Mucosa of rectum (tissue), 2 donors: ENCODE data around the gene SHOC2.

Experiments used
- H3K27ac ChIP-seq, 2 donors: one replicate each; pipeline ENCODE4 v1.7.0; 2013; ENCODE audit warnings: inconsistent platforms in 2 of 2, low read depth in 2 of 2, low read length in 2 of 2
- H3K27me3 ChIP-seq, 2 donors: one replicate each; pipeline ENCODE4 v1.7.0; 2013; ENCODE audit warnings: low read length in 2 of 2; ENCODE audit not compliant: control insufficient read depth in 2 of 2, insufficient read depth in 2 of 2
- H3K36me3 ChIP-seq, 2 donors: one replicate each; pipeline ENCODE4 v1.7.0; 2013; ENCODE audit warnings: low read length in 2 of 2; ENCODE audit not compliant: control insufficient read depth in 2 of 2, insufficient read depth in 2 of 2
- H3K4me1 ChIP-seq, 2 donors: one replicate each; pipeline ENCODE4 v1.7.0; 2013; ENCODE audit warnings: low read length in 2 of 2, mild to moderate bottlenecking in 1 of 2; ENCODE audit not compliant: control insufficient read depth in 2 of 2, insufficient read depth in 2 of 2
- H3K4me3 ChIP-seq, 2 donors: one replicate each; pipeline ENCODE4 v1.7.0; 2013; ENCODE audit warnings: low read length in 2 of 2
- H3K9ac ChIP-seq, 2 donors: one replicate each; pipeline ENCODE4 v1.7.0; 2013; ENCODE audit warnings: low read length in 2 of 2, low read depth in 1 of 2, mild to moderate bottlenecking in 1 of 2
- H3K9me3 ChIP-seq, 2 donors: one replicate each; pipeline ENCODE4 v1.7.0; 2013; ENCODE audit warnings: low read length in 2 of 2; ENCODE audit not compliant: control insufficient read depth in 2 of 2
- donor health status: healthy.
- donor health status: Normal muscosa, but diverticular disease.

The SHOC2 gene

DNA sequence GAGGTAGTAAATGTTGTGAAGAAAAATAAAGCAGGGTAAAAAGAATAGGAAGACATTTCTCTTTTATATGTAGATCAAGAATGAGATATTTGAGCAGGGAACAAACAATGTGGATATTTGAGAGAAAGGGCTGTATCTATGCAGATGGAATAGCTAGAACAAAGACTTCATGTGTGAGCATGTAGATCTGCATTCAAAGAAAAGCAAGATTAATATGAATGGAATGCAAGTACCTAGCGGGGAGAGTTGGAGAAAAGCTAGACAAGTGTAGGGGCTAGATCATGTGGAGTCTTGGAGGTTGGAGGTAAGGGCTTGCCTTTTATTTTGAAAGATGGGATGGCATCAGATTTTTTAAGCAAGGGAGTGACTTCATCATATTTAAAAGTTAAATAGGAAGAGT, 27.1 kb downstream of the SHOC2 start:
- no peak overlapping the region for H3K27ac ChIP-seq
- peaks cover 1 to 7% of the 10 kb centered on the region in 2 donors for H3K36me3 ChIP-seq
- H3K9ac ChIP-seq: no peak overlapping the region
- H3K4me3 ChIP-seq: no peak overlapping the region
- no peaks in the 10 kb centered on the region for H3K9me3 ChIP-seq
- H3K27me3 ChIP-seq: no peaks in the 10 kb centered on the region
- no peaks in the 10 kb centered on the region for H3K4me1 ChIP-seq

DNA sequence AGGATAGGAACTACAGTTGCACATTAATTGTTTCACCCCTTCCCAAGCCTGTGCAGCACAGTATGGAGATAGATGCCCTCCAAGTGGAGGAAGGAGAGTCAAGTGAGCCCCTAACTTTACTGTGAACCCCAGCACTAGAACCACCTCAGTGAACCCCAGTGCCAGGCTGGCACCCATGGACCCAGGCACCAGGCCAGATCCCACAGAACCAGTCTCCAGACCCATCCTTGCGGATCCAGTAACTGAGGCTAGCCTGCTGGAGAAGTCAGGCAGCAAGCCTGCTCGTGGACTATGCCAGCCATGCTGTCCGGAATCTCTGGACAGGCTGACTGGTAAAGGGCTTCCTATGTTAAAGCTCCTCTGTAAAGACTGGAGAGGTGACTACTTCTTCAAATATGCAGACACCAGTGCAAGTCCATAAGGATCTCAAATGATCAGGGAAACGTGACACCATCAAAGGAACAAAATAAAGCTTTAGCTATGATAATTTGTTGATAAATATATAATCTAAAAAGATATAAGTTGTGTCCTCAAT, 27.7 kb downstream of the SHOC2 start:
- Histone ChIP-seq H3K36me3 (peaks cover 1 to 7% of the 10 kb centered on the region in 2 donors), H3K27me3 (no peaks in the 10 kb centered on the region), H3K9me3 (no peaks in the 10 kb centered on the region), H3K4me1 (no peaks in the 10 kb centered on the region), H3K9ac (no peak overlapping the region), H3K27ac (no peak overlapping the region), H3K4me3 (no peak overlapping the region)

DNA sequence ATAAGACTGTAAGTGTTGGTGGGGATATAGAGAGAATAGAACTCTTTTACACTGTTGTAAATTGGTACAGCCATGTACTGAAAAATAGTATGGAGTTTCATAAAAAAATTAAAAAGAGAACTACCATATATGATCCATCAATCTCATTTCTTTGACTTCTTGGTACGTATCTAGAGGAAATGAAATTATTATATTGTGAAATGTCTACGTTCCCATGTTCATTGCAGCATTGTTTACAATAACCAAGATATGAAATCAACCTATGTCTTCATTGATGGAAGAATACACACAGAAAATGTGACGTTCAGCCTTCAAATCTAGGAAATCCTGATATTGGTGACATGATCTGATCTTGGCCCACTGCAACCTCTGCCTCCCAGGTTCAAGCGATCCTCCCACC, 32.0 kb downstream of the SHOC2 start:
- no peaks in the 10 kb centered on the region for H3K27me3 ChIP-seq
- H3K27ac ChIP-seq: no peak overlapping the region
- H3K9ac ChIP-seq: no peak overlapping the region
- no peaks in the 10 kb centered on the region for H3K4me1 ChIP-seq
- H3K36me3 ChIP-seq: peaks cover 0 to 5% of the 10 kb centered on the region in 2 donors
- no peaks in the 10 kb centered on the region for H3K9me3 ChIP-seq
- no peak overlapping the region for H3K4me3 ChIP-seq

DNA sequence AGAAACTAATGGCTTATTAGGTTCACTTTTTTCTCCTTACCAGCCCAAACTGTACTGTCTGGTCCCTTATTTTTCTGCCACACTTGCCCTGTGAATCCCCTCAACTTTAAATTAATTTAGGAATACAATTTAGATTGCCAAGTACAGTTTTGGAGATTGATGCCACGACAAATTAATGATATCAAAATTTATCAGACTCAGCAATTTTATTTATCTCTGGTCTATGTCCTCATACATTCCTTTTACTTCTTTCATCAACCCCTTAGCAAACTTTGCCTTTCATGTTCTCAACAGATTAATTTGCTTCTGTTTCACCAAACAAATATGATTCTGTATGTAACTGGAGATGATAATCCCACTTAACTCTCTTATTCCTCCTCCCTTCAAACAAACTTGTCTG, 38.2 kb downstream of the SHOC2 start:
- H3K4me3 ChIP-seq: no peak overlapping the region
- H3K27me3 ChIP-seq: no peaks in the 10 kb centered on the region
- no peaks in the 10 kb centered on the region for H3K4me1 ChIP-seq
- H3K36me3 ChIP-seq: no peaks in the 10 kb centered on the region
- no peak overlapping the region for H3K9ac ChIP-seq
- no peak overlapping the region for H3K27ac ChIP-seq
- H3K9me3 ChIP-seq: no peaks in the 10 kb centered on the region

DNA sequence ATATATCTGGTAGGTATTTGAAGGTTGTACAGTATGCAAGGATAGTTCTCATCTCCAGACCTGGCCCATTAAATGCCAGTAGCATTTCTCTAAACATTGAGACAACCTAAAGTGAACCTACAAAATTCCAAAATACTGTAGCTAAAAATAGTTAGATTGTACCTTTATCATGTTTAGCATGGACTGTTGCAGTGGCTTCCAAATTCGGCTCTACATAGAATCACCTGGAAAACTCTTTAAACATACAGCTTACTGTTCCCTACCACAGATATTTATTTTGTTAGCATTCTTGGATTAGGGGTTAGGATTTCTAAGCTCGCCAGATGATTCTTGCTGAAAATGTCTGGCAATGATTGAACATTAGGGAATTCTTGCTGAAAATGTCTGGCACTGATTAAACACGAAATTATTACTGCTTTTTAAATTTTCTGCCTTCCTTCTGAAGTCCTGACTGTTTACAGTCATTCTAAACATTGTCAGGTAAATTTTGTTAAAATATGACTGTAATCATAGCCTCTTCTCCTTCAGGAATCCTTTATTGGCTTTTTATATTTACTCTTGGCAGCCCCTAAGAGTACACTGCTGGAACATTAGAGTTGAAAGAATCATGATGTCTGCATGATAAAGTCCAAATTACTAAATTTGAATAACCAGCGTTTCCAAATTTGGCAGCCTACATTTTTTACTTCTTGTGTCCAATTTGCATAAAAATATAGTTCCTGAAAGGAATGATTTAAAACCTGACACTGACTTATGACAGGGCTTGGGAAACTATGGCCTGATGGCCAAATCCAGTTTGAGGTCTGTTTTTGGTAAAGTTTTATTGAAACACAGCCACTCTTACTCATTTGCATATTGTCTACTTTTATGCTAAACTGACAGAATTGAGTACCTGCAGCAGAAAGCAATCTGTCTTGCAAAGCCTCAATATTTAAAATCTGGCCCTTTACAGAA, 40.3 kb downstream of the SHOC2 start:
- Histone ChIP-seq H3K9ac (no peak overlapping the region), H3K4me3 (no peak overlapping the region), H3K36me3 (peaks cover 0 to 2% of the 10 kb centered on the region in 2 donors), H3K27ac (no peak overlapping the region), H3K9me3 (no peaks in the 10 kb centered on the region), H3K27me3 (no peaks in the 10 kb centered on the region), H3K4me1 (no peaks in the 10 kb centered on the region)

DNA sequence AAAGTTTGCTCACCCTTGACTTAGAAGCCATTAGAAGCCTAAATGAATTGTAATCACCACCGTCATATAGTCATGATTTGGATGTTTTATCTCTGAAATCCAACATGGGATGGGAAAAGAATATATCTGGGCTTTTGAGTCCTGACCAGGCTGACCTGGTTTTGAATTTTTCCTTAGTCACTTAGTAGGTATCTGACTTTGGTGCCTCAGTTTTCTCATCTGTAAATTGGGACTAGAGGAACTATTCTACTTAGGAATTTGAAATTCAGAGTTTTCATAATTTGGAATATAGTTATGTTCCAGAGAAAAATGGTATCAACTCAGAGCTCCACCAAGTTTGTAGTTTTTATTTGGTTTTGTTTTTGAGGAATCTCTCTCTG, 40.9 kb downstream of the SHOC2 start:
- Histone ChIP-seq H3K4me3 (no peak overlapping the region), H3K27me3 (no peaks in the 10 kb centered on the region), H3K9ac (no peak overlapping the region), H3K36me3 (peaks cover 0 to 4% of the 10 kb centered on the region in 2 donors), H3K4me1 (no peaks in the 10 kb centered on the region), H3K27ac (no peak overlapping the region), H3K9me3 (no peaks in the 10 kb centered on the region)

DNA sequence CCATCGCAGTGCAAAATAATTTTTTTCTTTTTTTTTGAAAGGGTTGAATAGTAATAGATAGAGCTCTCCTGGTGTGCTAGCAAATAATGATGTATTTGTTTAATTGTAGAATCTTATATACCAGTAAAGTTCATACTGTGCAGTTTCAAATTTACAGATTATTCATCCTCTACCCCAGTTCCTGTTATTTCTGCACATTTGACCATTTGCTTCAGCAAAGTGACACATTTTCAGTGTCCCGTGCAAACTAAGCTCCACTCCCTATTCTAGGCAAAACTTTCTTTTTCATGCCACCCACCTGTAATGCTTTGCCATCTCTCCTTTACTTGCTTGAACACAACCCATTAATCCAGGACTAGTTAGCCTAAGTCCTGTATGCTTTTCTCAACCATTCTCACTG, 43.0 kb downstream of the SHOC2 start:
- Histone ChIP-seq H3K36me3 (peaks cover 0 to 7% of the 10 kb centered on the region in 2 donors), H3K27me3 (no peaks in the 10 kb centered on the region), H3K9ac (no peak overlapping the region), H3K27ac (no peak overlapping the region), H3K4me3 (no peak overlapping the region), H3K9me3 (no peaks in the 10 kb centered on the region), H3K4me1 (no peaks in the 10 kb centered on the region)

DNA sequence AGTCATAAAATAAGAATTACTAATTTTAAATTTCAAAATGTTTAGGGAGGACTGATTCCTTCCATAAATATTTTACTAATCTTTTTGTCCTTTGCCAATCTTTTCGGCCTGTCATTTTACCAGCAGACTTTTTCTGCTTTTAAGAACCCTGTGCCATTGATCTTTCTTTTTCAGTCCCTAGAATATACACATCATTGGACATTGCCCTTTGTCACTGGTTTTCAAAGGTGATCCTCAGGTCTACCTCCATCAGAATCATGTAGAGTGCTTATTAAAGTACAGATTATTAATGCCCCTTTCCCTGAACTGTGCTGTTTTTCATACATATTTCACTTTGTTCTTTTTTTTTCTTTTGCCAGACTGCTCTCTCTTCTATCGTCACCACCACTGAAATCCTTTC, 43.8 kb downstream of the SHOC2 start:
- H3K36me3 ChIP-seq: peaks cover 0 to 8% of the 10 kb centered on the region in 2 donors
- no peaks in the 10 kb centered on the region for H3K4me1 ChIP-seq

DNA sequence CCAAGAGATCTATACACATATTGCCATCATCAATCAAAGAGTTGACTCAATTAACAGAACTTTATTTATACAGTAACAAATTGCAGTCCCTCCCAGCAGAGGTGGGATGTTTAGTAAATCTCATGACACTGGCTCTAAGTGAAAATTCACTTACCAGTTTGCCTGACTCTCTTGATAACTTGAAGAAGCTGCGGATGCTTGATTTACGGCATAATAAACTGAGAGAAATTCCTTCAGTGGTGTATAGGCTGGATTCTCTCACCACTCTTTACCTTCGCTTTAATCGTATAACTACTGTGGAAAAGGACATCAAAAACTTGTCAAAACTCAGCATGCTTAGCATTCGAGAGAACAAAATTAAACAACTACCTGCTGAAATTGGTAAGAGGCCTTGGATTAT, 45.3 kb downstream of the SHOC2 start:
- Histone ChIP-seq H3K9me3 (no peaks in the 10 kb centered on the region), H3K9ac (no peak overlapping the region), H3K4me1 (no peaks in the 10 kb centered on the region), H3K27me3 (no peaks in the 10 kb centered on the region), H3K4me3 (no peak overlapping the region), H3K36me3 (peaks cover 0 to 8% of the 10 kb centered on the region in 2 donors), H3K27ac (no peak overlapping the region)

More for the DNA sequence above, 43.8 kb downstream of the SHOC2 start:
- H3K9me3 ChIP-seq: no peaks in the 10 kb centered on the region
- H3K4me3 ChIP-seq: no peak overlapping the region
- H3K27ac ChIP-seq: no peak overlapping the region
- no peaks in the 10 kb centered on the region for H3K27me3 ChIP-seq
- no peak overlapping the region for H3K9ac ChIP-seq

DNA sequence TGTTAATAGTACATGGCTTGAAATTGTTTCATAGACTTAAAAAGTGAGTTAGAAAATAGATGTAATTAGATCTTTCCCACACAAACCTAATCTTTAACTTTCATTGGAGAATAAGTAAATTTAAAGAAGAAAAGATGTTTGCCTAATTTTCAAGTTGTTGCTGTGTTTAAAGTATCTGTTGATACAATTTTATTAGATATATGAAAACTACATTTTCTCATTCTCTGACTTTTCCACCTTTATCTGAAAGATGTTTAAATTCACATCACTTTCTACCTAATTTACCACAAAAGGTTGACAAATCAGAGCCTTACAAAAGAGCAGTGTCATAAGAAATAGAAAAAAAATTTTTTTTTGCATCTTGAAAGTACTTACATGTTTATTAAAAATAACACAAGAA, 45.8 kb downstream of the SHOC2 start:
- H3K4me1 ChIP-seq: no peaks in the 10 kb centered on the region

More for the DNA sequence above, 45.8 kb downstream of the SHOC2 start:
- H3K36me3 ChIP-seq: peaks cover 0 to 8% of the 10 kb centered on the region in 2 donors
- no peaks in the 10 kb centered on the region for H3K9me3 ChIP-seq
- no peak overlapping the region for H3K27ac ChIP-seq
- no peaks in the 10 kb centered on the region for H3K27me3 ChIP-seq
- H3K9ac ChIP-seq: no peak overlapping the region
- no peak overlapping the region for H3K4me3 ChIP-seq
